NCI-H187 (cell line): Measurements from ENCODE around the gene ELOVL2.
"Not testable (repeated sequence)": the region's sequence is repeated elsewhere in the genome, so short reads cannot be mapped to it uniquely, and the experiment has no call there.

ENCODE experiments used
- DNase-seq, 2 experiments: peaks; one replicate each; lab custom pipeline; 2025; lab: John Stamatoyannopoulos, UW

Gene ELOVL2

DNA sequence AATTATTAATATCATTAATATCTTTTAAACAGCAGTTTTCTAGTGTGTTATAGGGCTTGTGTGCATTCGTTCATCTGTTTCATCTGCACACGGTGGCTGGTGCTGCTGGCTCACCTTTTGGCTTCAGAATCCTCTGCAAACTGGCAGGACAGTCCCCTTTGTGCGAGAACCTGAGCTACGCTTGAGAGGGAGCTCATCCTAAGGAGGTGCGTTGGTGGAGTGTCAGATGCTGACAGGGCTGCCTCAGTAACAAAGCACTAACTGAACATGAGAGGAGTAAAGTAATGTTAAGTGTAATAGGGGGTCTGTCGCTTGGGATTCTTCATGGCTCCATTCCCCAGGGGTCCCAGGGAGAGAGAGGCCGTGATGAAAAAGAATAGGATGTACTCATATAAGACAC, 22.4 kb downstream of the ELOVL2 start:
- no peak for DNase-seq

GRCh38 chr6:11021003-11021402, 23.1 kb downstream of the ELOVL2 start:
- DNase-seq: no peak

- DNase-seq: no peak
These were observed 25.9 kb downstream of the ELOVL2 start for GRCh38 chr6:11018225-11018624.

GRCh38 chr6:11017090-11017489, 27.0 kb downstream of the ELOVL2 start:
- DNase-seq: no peak

DNA sequence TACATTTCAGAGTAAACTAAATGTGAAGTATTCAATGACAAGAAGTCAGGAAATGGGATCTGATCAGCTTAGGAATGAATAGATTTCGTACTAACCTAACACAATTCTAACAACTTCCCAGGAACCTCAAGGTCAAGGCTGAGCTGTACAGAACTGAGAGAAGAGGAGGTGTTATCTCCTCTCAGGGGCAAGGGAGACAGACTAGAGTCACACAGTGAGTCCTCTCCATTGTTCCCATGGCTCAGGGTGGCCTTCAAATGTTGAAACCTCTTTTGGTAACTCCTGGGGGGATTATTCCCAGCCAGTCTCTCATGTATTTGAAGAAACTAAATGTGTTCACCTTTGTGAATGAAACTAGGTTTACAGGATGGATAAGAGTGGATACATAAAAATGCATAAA, 27.7 kb downstream of the ELOVL2 start:
- no peak for DNase-seq

DNA sequence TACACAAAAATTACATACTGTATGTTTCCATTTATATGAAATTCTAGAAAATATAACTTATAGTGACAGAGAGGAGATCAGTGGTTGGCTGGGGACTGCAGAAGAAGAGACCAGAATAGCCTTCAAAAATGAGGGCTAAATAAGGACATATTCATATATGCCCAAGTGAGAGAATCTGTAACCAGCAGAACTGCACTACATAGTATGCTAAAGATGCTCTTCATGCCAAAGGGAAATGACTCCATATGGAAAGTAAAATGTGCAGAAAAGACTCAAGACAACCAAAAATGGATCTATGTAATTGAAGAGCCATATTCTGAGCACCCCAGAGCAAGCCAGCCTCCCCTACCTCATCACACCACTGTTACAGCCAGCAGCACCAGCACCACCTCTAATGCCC, 29.0 kb downstream of the ELOVL2 start:
- no peak for DNase-seq

DNA sequence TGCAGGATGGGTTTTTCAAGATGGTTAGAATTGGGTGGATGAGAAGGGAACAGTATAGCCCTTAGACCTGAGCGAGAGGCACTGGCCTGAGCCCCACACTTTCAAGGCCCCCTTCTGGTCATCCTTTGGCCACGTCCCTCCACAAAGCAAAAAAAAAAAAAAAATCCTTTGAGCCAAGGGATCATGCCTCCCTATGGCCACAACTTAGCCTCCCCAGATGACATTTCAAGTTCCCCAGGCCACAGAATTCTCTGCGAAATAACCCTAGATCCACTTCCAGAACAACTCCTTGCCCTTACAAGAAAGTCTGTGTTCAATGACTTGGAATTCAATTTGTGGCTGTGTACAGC, 30.4 kb downstream of the ELOVL2 start:
- no peak for DNase-seq

- no peak for DNase-seq
These were observed 31.0 kb downstream of the ELOVL2 start for GRCh38 chr6:11012976-11013720.

- DNase-seq: no peak
These were observed 31.8 kb downstream of the ELOVL2 start for GRCh38 chr6:11012295-11012754.

GRCh38 chr6:11011787-11012234, 32.3 kb downstream of the ELOVL2 start:
- no peak for DNase-seq

DNA sequence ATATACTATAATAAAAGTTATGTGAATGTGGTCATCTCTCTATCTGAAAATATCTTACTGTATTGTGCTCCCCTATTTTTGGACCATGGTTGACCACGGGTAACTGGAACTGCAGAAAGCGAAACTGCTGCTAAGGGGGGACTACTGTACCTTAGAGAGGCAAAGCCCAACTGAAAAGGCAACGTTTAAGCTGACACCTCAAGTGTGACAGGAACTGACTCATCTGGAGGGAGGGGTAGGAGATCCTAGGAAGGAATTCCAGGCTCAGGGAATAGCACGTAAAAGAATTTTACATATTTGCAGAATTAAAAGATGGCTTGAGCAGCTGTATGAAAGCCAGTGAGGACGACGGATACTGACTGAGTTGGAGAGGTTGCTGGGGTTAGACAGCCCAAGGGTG, 34.8 kb downstream of the ELOVL2 start:
- no peak for DNase-seq

DNA sequence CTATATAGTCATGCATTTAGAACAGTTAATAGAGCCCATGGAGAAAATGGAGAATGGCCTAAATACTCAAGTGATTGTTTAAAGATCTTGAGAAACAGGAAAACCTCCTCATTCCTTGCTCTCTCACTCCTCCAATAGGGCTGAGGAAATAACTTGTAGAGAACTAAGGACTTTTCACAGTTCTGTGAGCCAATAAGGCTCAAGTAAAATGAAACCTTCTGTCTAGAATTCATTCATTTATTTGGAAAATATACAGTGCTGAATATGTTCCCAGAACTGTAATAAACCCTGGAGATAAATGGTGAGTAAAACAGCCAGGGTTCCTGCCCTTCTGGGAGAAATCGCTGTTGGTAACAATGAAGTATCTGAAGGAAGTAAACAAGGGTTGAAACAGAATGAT, 35.3 kb downstream of the ELOVL2 start:
- DNase-seq: no peak

DNA sequence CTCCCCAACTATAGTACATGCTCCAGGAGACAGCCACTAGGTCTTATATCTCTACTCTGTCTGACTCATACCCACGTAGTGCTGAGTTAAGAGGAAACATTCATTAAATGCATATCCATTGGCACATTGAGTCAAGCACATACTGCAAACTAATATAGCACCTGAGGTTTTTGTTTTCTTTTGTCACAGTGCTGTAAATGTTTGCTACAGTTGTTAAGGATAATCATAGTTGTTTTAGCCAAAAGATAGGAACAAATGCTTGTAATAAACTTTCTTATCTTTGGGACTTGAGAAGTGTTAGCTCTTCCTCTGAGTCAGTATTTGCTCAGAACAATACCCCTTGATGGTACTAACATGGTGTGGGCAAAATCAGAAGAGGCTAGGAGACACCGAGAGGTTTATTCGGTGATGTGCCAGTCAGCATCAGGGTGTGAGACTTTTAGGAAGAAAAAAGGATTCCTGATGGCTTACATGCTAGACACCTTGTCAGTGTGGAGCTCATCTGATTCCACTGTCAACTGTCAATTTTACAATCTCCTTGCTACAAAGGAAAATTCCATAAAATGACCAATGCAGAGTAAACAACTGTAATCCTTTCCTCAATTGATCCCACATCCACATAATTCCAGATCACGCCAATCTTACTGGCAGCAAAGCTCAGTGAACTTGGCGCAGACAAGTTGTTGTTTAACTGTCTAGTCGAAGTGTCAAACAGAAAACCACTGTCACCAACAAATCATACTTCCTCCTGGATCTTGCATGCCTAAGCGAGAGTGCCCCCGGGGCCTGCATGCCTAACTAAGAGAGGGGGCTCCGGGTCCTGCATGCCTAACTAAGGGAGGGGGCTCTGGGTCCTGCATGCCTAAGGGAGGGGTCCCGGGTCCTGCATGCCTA, 36.1 kb downstream of the ELOVL2 start:
- no peak for DNase-seq

DNA sequence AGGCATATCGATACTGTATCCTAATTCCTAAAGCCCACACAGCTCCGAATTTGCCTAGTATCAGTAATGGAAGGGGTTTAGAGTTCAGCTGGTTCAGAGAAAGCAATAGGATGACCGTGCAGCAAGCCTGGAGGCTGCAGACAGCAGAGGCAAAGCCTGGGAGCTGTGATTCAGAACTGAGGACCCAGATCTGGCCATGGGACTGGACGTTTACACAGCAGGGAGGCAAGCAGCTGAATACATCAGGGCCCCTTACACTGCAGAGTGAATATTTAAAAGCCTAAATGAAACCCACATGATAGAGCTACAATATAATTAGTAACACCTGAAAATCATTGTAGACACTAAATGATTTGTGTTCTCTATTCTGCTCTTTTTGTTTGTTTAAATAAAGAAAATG, 38.0 kb downstream of the ELOVL2 start:
- no peak for DNase-seq

DNA sequence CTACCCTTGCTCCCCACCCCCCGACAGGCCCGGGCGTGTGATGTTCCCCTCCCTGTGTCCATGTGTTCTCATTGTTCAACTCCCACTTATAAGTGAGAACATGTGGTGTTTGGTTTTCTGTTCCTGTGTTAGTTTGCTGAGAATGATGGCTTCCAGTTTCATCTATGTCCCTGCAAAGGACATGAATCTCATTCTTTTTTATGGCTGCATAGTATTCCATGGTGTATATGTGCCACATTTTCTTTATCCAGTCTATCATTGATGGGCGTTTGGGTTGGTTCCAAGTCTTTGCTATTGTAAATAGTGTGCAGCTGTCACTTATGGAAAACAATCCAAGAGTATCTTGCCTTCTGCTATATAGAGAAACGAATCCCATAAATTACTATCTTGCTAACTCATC, 40.8 kb downstream of the ELOVL2 start:
- not testable (repeated sequence) for DNase-seq

GRCh38 chr6:11002176-11002575, 41.9 kb downstream of the ELOVL2 start:
- DNase-seq: no peak

- no peak for DNase-seq
These were observed 44.1 kb downstream of the ELOVL2 start for GRCh38 chr6:10999994-11000393.

DNA sequence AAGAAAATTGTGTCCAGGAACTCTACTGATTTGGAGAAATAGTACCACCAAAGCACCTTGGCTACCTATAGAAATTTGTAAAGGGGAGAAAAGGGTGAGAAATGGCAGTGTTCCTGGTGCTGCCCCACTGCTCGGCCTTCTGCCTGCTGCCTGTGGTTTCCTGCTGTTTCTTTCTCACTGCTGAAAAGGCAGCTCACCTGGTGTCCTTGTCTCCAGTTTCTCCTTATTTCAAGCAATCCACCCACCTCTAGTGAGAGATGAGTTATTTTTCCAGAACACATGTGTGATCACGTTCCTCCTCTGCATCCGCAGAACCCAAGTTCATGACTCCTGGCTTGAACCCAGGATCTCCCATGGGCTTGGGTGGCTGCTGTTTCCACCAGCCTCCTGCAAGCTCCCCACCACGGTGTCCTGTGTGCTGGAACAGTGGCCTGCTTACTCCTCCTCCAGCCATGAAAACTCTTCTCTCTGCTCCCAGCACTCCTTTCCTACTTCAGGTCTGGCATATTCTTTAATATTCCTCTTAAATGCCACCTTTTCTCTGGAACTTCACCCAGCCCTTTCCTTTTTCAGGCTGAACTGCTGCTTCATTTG, 48.9 kb downstream of the ELOVL2 start:
- no peak for DNase-seq

DNA sequence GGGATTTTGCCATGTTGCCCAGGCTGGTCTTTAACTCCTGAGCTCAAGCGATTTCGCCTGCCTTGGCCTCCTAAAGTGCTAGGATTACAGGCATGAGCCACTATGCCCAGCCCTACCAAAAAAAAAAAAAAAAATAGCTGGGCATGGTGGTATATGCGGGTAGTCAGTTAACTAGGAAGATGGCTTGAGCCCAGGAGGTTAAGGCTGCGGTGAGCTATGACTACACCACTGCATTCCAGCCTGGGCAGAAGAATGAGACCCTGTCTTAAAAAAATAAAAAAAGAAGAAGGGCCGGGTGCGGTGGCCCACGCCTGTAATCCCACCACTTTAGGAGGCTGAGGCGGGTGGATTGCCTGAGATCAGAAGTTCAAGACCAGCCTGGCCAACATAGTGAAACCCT, 50.2 kb downstream of the ELOVL2 start:
- no peak for DNase-seq

- DNase-seq: no peak
These were observed 53.0 kb downstream of the ELOVL2 start for GRCh38 chr6:10991115-10991514.

DNA sequence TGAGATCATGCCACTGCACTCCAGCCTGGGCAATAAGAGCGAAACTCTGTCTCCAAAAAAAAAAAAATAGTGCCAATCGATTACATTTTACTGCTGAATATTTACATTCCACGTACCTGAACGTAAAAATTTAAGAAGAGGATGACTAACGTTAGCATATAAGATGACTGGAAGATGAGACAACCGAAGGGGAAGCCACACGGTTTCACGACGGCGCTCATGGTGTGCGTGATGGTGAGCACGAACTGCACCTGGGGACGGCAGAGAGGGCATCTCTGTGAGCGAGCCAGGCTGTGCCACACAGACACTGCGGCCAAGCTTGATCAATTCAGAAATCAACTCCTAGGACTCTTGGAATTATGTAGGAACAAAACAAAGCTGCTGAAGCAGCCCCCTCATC, 54.5 kb downstream of the ELOVL2 start:
- no peak for DNase-seq

DNA sequence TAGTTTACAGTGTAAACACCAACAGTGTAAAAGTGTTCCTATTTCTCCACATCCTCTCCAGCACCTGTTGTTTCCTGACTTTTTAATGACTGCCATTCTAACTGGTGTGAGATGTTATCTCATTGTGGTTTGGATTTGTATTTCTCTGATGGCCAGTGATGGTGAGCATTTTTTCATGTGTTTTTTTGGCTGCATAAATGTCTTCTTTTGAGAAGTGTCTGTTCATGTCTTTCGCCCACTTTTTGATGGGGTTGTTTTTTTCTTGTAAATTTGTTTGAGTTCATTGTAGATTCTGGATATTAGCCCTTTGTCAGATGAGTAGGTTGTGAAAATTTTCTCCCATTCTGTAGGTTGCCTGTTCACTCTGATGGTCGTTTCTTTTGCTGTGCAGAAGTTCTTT, 59.1 kb downstream of the ELOVL2 start:
- DNase-seq: not testable (repeated sequence)

DNA sequence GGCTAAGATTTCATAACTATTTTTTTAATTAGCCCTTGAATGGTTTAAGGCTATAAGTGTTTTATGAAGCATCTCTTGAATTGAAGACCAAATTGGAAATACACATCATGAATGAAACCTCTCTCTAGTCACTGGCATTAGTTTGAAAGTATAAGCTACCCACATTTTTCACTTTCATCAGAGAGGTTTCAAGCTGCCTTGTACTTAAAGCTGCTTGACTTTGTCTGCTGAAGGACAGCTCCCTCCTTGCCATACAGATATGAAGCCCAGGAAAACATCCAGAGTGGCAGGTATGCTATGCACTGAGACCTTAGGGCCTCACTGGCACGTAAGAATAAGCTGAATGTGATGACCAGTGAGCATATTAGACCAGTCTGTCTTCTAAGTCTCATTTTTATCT, 62.7 kb downstream of the ELOVL2 start:
- DNase-seq: no peak
